HUES64 (cell line): ENCODE results near the gene C1QTNF1.

ENCODE experiments used
- H3K27ac ChIP-seq: 2 replicates; pipeline ENCODE4 v1.7.0; 2013; ENCODE audit warnings: low read depth, low read length, inconsistent platforms
- H3K27me3 ChIP-seq: 2 replicates; pipeline ENCODE4 v1.6.1; 2013; ENCODE audit warnings: mild to moderate bottlenecking, low read length; ENCODE audit not compliant: insufficient read depth
- H3K36me3 ChIP-seq: 2 replicates; pipeline ENCODE4 v1.6.1; 2013; ENCODE audit warnings: mild to moderate bottlenecking, low read length; ENCODE audit not compliant: insufficient read depth
- H3K4me1 ChIP-seq: 2 replicates; pipeline ENCODE4 v1.6.1; 2013; ENCODE audit warnings: mild to moderate bottlenecking, low read length, moderate library complexity; ENCODE audit not compliant: insufficient read depth
- H3K4me3 ChIP-seq: 2 replicates; pipeline ENCODE4 v1.5.1; 2013; ENCODE audit warnings: mild to moderate bottlenecking, low read length, moderate library complexity
- H3K9ac ChIP-seq: 2 replicates; pipeline ENCODE4 v1.6.1; 2013; ENCODE audit warnings: mild to moderate bottlenecking, low read depth, low read length
- H3K9me3 ChIP-seq: 2 replicates; pipeline ENCODE4 v1.6.1; 2013; ENCODE audit warnings: low read depth, low read length; ENCODE audit not compliant: insufficient read depth
- WGBS: fragments of 150-250, 120-280 bp; methylation state at CpG from one replicate; pipeline ENCODE4 v1.1.7; 2013; ENCODE audit warnings: missing lambda C conversion rate; 5-methylcytosine and 5-hydroxymethylcytosine counted together

Gene C1QTNF1

DNA sequence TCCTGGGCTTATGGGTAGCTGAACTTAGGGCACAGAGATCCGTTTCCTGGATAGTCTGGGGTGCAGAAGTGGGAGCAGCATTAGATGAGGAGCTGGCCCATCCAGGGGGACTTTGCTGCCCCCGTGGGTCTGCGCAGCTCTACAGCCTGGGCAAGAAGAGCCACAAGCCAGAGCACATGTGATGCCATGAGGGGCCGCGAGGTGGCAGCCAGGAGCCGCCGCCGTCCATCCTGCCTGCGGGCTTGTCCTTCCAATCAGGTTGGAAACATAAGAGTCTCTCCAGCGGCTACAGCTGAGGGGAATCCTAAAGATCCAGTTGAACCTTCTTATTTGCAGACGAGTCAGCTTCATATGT is 21.9 kb downstream of the C1QTNF1 start:
- H3K36me3 ChIP-seq: no peaks in the 10 kb centered on the region
- no peak overlapping the region for H3K9ac ChIP-seq
- no peaks in the 10 kb centered on the region for H3K4me1 ChIP-seq
- H3K27ac ChIP-seq: no peak overlapping the region
- WGBS: 9% methylated on average over 11 of the region's 11 CpGs
- no peaks in the 10 kb centered on the region for H3K9me3 ChIP-seq
- H3K27me3 ChIP-seq: no peaks in the 10 kb centered on the region; the same call in 1 of the 2 replicates
- no peak overlapping the region for H3K4me3 ChIP-seq

DNA sequence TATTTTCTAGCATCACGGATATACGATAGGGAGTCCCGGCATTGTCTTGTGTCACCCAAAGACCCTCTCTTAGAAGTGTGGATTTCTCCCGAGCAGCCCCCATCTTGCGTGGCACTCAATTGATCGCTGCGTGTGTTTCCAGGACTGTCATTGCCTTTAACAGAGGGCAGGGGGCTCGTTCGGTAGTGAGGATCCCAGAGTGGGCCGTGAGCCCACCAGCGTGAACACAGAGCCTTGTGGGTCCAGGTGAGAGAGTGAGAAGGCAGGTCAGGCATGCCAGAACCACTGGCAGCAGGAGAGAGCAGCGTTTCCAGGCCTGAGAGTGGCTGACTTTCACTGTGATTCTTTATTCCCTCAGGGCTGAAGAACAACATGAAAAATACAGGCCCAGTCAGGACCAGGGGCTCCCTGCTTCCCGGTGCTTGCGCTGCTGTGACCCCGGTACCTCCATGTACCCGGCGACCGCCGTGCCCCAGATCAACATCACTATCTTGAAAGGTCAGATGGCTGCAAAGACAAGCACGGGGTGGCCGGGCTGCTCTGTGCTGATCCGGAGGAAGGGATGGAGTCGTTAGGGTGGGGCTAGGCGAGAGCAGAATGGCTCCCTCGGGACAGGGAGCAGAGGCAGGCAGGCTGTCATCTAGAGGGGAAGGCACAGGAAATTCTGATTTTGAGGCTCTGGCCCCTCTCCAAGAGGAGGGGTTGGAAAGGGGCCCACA is 22.4 kb downstream of the C1QTNF1 start:
- H3K4me1 ChIP-seq: no peaks in the 10 kb centered on the region
- peaks cover 4% of the 10 kb centered on the region; the same call in 1 of the 2 replicates for H3K9me3 ChIP-seq
- no peak overlapping the region for H3K4me3 ChIP-seq
- no peaks in the 10 kb centered on the region; the same call in 1 of the 2 replicates for H3K27me3 ChIP-seq
- no peak overlapping the region for H3K27ac ChIP-seq
- no peak overlapping the region for H3K9ac ChIP-seq
- WGBS: 84% methylated on average over 25 of the region's 25 CpGs
- no peaks in the 10 kb centered on the region for H3K36me3 ChIP-seq

DNA sequence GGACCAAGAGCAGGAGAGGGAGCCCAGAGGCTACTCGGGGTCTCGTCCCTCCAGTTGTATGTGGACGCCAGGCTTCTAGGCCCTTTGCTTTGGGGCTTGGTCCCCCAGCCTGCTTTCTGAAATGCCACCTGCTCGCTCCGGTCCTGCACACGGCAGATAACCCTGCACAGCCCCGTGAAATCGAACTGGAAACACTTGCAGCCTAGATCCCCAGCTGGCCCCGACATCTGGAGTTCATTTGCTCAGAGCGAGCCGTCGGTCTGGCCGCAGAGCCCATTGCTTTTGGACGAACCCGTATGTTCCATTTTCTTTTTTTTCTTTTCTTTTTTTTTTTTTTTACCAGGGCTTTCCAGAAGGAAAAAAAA is 22.9 kb downstream of the C1QTNF1 start:
- Histone ChIP-seq H3K4me1 (no peaks in the 10 kb centered on the region), H3K9ac (no peak overlapping the region), H3K4me3 (no peak overlapping the region), H3K9me3 (peaks cover 4% of the 10 kb centered on the region), H3K27me3 (no peaks in the 10 kb centered on the region; the same call in 1 of the 2 replicates), H3K36me3 (no peaks in the 10 kb centered on the region), H3K27ac (no peak overlapping the region)
- WGBS: 97% methylated on average over 15 of the region's 15 CpGs

DNA sequence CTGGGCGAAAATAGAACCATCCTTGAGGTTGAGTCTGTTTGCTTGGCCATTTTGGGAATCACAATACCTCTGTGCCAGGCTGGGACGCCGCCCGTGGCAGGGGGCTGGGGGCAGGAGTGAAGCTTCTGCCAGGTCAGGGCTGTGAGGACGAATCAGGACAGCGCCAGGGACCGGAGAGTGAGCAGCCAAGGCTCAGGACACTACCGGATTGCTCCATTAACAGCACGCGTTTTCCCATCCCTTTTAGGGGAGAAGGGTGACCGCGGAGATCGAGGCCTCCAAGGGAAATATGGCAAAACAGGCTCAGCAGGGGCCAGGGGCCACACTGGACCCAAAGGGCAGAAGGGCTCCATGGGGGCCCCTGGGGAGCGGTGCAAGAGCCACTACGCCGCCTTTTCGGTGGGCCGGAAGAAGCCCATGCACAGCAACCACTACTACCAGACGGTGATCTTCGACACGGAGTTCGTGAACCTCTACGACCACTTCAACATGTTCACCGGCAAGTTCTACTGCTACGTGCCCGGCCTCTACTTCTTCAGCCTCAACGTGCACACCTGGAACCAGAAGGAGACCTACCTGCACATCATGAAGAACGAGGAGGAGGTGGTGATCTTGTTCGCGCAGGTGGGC is 23.4 kb downstream of the C1QTNF1 start:
- H3K9ac ChIP-seq: no peak overlapping the region
- no peaks in the 10 kb centered on the region; the same call in 1 of the 2 replicates for H3K27me3 ChIP-seq
- H3K9me3 ChIP-seq: peaks cover 7% of the 10 kb centered on the region
- no peaks in the 10 kb centered on the region for H3K4me1 ChIP-seq
- 95% methylated on average over 30 of the region's 30 CpGs for WGBS
- no peak overlapping the region for H3K4me3 ChIP-seq
- no peaks in the 10 kb centered on the region for H3K36me3 ChIP-seq
- no peak overlapping the region for H3K27ac ChIP-seq

DNA sequence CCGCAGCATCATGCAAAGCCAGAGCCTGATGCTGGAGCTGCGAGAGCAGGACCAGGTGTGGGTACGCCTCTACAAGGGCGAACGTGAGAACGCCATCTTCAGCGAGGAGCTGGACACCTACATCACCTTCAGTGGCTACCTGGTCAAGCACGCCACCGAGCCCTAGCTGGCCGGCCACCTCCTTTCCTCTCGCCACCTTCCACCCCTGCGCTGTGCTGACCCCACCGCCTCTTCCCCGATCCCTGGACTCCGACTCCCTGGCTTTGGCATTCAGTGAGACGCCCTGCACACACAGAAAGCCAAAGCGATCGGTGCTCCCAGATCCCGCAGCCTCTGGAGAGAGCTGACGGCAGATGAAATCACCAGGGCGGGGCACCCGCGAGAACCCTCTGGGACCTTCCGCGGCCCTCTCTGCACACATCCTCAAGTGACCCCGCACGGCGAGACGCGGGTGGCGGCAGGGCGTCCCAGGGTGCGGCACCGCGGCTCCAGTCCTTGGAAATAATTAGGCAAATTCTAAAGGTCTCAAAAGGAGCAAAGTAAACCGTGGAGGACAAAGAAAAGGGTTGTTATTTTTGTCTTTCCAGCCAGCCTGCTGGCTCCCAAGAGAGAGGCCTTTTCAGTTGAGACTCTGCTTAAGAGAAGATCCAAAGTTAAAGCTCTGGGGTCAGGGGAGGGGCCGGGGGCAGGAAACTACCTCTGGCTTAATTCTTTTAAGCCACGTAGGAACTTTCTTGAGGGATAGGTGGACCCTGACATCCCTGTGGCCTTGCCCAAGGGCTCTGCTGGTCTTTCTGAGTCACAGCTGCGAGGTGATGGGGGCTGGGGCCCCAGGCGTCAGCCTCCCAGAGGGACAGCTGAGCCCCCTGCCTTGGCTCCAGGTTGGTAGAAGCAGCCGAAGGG is 24.2 kb downstream of the C1QTNF1 start:
- Histone ChIP-seq H3K27me3 (no peaks in the 10 kb centered on the region; the same call in 1 of the 2 replicates), H3K36me3 (no peaks in the 10 kb centered on the region), H3K9ac (no peak overlapping the region), H3K27ac (no peak overlapping the region), H3K4me1 (no peaks in the 10 kb centered on the region), H3K4me3 (no peak overlapping the region), H3K9me3 (peaks cover 8% of the 10 kb centered on the region)
- 89% methylated on average over 41 of the region's 41 CpGs for WGBS

DNA sequence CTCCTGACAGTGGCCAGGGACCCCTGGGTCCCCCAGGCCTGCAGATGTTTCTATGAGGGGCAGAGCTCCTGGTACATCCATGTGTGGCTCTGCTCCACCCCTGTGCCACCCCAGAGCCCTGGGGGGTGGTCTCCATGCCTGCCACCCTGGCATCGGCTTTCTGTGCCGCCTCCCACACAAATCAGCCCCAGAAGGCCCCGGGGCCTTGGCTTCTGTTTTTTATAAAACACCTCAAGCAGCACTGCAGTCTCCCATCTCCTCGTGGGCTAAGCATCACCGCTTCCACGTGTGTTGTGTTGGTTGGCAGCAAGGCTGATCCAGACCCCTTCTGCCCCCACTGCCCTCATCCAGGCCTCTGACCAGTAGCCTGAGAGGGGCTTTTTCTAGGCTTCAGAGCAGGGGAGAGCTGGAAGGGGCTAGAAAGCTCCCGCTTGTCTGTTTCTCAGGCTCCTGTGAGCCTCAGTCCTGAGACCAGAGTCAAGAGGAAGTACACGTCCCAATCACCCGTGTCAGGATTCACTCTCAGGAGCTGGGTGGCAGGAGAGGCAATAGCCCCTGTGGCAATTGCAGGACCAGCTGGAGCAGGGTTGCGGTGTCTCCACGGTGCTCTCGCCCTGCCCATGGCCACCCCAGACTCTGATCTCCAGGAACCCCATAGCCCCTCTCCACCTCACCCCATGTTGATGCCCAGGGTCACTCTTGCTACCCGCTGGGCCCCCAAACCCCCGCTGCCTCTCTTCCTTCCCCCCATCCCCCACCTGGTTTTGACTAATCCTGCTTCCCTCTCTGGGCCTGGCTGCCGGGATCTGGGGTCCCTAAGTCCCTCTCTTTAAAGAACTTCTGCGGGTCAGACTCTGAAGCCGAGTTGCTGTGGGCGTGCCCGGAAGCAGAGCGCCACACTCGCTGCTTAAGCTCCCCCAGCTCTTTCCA is 25.1 kb downstream of the C1QTNF1 start:
- Histone ChIP-seq H3K27me3 (no peaks in the 10 kb centered on the region; the same call in 1 of the 2 replicates), H3K4me1 (no peaks in the 10 kb centered on the region), H3K27ac (no peak overlapping the region), H3K9ac (no peak overlapping the region), H3K9me3 (peaks cover 17% of the 10 kb centered on the region), H3K36me3 (no peaks in the 10 kb centered on the region), H3K4me3 (no peak overlapping the region)
- 89% methylated on average over 21 of the region's 21 CpGs for WGBS

DNA sequence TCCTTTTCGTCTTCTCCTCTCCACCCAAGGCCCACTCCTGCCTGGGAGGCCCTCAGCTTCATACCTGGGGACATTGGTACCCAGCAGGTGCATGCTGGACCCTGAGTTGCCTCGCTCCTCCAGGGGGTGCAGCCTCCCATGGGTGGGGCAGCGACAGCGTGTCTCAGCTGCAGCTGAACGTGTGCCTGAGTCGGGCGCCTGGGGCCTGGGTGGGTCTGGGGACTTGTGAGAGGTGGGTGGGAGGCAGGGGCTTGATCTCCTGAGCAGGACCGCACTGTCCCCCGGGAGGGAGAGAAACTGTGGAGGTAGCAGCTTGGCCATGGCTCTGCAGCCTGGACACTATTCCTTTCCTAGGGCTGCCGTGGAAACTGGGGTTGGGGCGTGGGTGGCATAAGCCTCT is 25.9 kb downstream of the C1QTNF1 start:
- WGBS: 91% methylated on average over 11 of the region's 11 CpGs
- Histone ChIP-seq H3K4me3 (no peak overlapping the region), H3K9ac (no peak overlapping the region), H3K36me3 (no peaks in the 10 kb centered on the region), H3K27ac (no peak overlapping the region), H3K27me3 (no peaks in the 10 kb centered on the region; the same call in 1 of the 2 replicates), H3K4me1 (no peaks in the 10 kb centered on the region), H3K9me3 (peaks cover 17% of the 10 kb centered on the region)

DNA sequence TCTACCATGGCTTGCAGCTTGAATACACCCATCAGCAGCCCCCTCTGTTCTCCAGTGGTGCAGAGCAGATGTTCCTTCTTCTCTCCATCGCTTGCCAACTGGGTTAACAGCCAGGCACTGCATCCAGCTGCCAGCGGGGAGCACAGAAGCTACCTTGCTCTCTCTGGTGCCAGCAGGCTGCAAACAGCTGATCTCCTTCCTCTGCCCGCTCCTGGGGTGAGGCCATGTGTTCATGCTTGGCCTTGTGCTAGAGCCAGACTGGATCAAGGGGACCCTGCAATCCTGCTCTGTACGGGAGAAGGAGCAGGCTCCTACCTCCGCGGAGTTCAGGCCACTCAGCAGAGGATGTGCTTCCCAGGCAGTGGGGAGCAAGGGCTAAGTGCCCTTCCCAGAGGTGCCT is 26.6 kb downstream of the C1QTNF1 start:
- peaks cover 17% of the 10 kb centered on the region for H3K9me3 ChIP-seq
- 92% methylated on average over 6 of the region's 6 CpGs for WGBS
- H3K27ac ChIP-seq: no peak overlapping the region
- no peaks in the 10 kb centered on the region for H3K4me1 ChIP-seq
- no peak overlapping the region for H3K9ac ChIP-seq
- no peaks in the 10 kb centered on the region for H3K36me3 ChIP-seq
- H3K27me3 ChIP-seq: no peaks in the 10 kb centered on the region; the same call in 1 of the 2 replicates
- no peak overlapping the region for H3K4me3 ChIP-seq

DNA sequence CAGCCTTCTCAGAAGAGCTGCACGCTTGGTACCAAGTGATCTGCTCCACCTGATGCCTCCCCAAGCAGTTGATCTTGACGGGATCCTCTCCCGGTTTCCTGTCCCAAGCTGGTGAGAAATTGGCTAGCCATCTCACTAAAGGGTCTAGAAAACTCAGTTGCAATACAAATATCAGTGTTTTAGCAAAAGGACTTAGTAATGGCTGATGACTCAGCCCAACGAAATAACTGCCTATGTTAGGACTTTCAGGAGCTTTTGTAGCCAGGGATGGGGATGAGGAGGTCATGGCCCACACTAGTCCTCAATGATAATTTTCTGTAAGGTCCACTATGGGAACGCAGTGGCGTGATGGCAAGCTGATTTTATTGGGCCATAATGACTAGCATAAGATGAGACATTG is 27.3 kb downstream of the C1QTNF1 start:
- Histone ChIP-seq H3K27ac (no peak overlapping the region), H3K9me3 (peaks cover 17% of the 10 kb centered on the region), H3K36me3 (no peaks in the 10 kb centered on the region), H3K4me1 (no peaks in the 10 kb centered on the region), H3K27me3 (no peaks in the 10 kb centered on the region; the same call in 1 of the 2 replicates), H3K4me3 (no peak overlapping the region), H3K9ac (no peak overlapping the region)
- WGBS: 91% methylated on average over 6 of the region's 6 CpGs

DNA sequence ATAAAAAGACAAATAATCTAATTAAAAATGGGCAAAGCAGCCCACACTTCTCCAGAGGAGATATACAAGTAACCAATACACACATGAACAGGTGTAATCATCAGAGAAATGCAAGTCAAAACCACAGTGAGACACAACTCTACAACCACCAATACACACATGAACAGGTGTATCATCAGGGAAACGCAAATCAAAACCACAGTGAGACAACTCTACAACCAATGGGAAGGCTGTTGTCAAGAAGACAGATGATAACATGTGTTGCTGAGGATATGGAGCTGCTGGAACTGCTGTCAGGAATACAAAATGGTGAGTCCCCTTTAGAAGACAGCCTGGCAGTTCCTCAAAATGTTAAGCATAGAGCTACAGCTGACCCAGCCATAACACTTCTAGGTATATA is 28.2 kb downstream of the C1QTNF1 start:
- Histone ChIP-seq H3K4me3 (no peak overlapping the region), H3K9me3 (peaks cover 17% of the 10 kb centered on the region), H3K27me3 (no peaks in the 10 kb centered on the region; the same call in 1 of the 2 replicates), H3K36me3 (no peaks in the 10 kb centered on the region), H3K27ac (no peak overlapping the region), H3K9ac (no peak overlapping the region), H3K4me1 (no peaks in the 10 kb centered on the region)
- WGBS: no CpG with 5 or more reads among the region's 1 CpG
